ENCODE data around the gene SPC24.
"Not testable (repeated sequence)": the region's sequence is repeated elsewhere in the genome, so short reads cannot be mapped to it uniquely, and the experiment has no call there.

The SPC24 gene

GRCh38 chr19:11148001-11148400, 7.6 kb downstream of the SPC24 start:
- no peak overlapping the region for H3K4me3 ChIP-seq (ENCODE audit: low read depth, low read length)
- TF ChIP-seq, protein P1, sequence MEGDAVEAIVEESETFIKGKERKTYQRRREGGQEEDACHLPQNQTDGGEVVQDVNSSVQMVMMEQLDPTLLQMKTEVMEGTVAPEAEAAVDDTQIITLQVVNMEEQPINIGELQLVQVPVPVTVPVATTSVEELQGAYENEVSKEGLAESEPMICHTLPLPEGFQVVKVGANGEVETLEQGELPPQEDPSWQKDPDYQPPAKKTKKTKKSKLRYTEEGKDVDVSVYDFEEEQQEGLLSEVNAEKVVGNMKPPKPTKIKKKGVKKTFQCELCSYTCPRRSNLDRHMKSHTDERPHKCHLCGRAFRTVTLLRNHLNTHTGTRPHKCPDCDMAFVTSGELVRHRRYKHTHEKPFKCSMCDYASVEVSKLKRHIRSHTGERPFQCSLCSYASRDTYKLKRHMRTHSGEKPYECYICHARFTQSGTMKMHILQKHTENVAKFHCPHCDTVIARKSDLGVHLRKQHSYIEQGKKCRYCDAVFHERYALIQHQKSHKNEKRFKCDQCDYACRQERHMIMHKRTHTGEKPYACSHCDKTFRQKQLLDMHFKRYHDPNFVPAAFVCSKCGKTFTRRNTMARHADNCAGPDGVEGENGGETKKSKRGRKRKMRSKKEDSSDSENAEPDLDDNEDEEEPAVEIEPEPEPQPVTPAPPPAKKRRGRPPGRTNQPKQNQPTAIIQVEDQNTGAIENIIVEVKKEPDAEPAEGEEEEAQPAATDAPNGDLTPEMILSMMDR (IDR thresholded peaks at IDR 0.05; ENCODE audit: borderline replicate concordance, insufficient read depth, low read depth, low read length), result no peak

GRCh38 chr19:11145536-11145924, 10.1 kb downstream of the SPC24 start:
- H3K4me3 ChIP-seq (ENCODE audit: low read depth, low read length), result no peak overlapping the region
- TF ChIP-seq, protein P1 (IDR thresholded peaks at IDR 0.05; ENCODE audit: borderline replicate concordance, insufficient read depth, low read depth, low read length), result no peak

DNA sequence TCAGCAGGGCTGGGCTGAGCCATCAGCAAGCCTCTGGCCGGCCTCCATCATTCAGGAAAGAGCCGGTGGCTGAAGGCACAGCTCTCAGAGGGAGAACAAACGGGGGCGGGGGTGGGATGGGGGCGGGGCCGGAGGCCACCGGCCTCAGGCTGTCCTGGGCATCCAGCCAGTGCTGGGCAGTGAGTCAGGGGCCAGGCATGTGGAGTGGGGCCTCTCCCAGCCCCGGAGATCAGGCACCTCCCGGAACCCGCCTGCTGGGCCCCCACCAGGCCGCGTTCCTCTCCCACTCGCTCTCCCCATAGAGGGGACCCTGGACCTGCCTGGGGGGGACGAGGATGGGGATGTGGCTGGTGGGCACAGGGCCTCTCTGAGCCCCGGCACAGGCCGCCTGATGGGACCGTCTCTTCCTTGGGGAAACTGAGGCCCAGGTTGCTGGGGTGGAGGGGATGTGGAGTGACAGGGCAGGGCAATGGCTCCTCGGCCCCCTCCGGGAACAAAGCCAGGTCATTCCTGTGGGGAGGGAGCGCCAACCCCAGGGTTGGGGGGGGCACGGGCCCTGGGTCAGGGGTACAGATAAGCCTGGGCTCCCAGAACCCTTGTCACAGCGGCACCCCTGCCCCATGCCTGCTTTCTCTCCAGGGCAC, 12.9 kb downstream of the SPC24 start:
- H3K4me3 ChIP-seq (ENCODE audit: low read depth, low read length), result no peak overlapping the region
- TF ChIP-seq, protein P1 (IDR thresholded peaks at IDR 0.05; ENCODE audit: borderline replicate concordance, insufficient read depth, low read depth, low read length), result no peak

- no peak overlapping the region for H3K4me3 ChIP-seq (ENCODE audit: low read depth, low read length)
- TF ChIP-seq, protein P1 (IDR thresholded peaks at IDR 0.05; ENCODE audit: borderline replicate concordance, insufficient read depth, low read depth, low read length), result no peak
Measured at GRCh38 chr19:11141937-11142527, 13.6 kb downstream of the SPC24 start.

DNA sequence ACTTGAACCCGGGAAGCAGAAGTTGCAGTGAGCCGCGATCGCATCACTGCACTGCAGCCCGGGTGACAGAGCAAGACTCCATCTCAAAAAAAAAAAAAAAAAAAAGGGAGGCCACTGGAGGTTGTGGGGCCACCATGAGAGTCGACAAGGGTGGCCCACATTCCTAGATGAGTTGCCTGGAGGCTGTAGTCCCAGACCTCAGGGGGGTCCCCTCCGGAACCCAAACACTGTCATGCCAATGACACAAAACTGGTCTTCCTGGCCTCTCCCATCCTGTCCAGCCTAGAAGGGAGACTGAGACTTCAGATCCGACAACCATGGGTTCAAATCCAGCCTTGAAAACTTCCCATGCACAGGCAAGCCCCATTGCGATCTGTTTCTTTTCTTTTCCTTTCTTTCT, 14.7 kb downstream of the SPC24 start:
- TF ChIP-seq, protein P1 (IDR thresholded peaks at IDR 0.05; ENCODE audit: borderline replicate concordance, insufficient read depth, low read depth, low read length), result no peak

DNA sequence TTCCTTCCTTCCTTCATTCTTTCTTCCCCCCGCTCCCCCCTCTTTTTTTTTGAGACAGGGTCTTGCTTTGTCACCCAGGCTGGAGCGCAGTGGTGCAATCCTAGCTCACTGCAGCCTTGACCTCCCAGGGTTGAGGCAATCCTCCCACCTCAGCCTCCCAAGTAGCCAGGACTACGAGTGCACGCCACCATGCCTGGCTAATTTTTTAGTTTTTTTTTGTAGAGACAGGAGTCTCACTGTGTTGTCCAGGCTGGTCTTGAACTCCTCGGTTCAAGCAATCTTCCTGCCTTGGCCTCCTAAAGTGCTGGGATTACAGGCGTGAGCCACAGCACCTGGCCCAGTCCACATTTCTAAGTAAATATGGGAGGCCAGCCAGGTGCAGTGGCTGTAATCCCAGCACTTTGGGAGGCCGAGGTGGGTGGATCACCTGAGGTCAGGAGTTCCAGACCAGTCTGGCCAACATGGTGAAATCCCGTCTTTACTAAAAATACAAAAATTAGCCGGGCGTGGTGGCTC, 15.5 kb downstream of the SPC24 start:
- not testable (repeated sequence) for H3K4me3 ChIP-seq (ENCODE audit: low read depth, low read length)

More for the DNA sequence above, 14.7 kb downstream of the SPC24 start:
- no peak overlapping the region for H3K4me3 ChIP-seq (ENCODE audit: low read depth, low read length)

DNA sequence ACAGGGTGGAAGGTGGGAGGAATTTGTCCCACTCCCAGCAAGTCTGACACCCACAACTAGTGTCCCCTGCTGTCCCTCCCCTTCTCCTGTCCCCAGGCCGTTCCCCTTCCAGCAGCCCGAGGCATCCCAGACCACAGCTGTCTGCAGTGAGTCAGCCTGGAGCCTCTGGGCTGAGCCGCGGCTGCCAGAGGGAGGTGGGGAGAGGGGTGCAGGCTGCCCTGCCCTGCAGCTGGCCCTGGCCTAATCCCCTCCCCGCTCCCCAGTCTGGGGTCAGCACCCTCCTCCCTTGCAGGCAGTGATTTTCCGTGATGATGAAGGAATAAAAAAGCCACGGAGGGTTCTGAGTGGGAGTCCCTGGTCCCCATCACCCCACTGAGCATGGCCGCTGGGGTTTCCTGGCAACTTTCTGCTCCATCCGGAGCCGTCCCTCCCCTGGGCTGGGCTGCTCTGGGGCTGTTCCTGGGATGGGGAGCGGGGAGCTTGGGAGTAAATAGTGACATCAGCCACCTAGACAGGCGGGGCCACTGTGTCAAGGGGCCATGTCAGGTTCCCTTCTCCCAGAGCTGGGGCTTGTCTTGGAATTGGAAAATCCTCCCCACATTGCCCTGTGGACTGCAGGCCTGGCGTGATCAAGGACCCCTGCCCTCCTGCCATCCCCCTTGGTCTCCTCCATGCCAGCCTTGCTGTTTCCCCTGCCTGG, 16.8 kb downstream of the SPC24 start:
- H3K4me3 ChIP-seq (ENCODE audit: low read depth, low read length), result no peak overlapping the region
- TF ChIP-seq, protein P1 (IDR thresholded peaks at IDR 0.05; ENCODE audit: borderline replicate concordance, insufficient read depth, low read depth, low read length), result no peak

All from GM12875 (cell line).